C4-2B (cell line): ENCODE measurements around the gene ZNF407.
"Not testable (repeated sequence)": the region's sequence is repeated elsewhere in the genome, so short reads cannot be mapped to it uniquely, and the experiment has no call there.

ENCODE experiments used
- ZFX ChIP-seq: fragments of 450-650 bp; IDR thresholded peaks from 2 replicates; pipeline ENCODE4 v1.6.1; 2017
- TF ChIP-seq, protein P1 (sequence below): fragments of 450-650 bp; conservative IDR thresholded peaks from 2 replicates; pipeline ENCODE4 v1.5.1; 2017; ENCODE audit warnings: mild to moderate bottlenecking

DNA sequence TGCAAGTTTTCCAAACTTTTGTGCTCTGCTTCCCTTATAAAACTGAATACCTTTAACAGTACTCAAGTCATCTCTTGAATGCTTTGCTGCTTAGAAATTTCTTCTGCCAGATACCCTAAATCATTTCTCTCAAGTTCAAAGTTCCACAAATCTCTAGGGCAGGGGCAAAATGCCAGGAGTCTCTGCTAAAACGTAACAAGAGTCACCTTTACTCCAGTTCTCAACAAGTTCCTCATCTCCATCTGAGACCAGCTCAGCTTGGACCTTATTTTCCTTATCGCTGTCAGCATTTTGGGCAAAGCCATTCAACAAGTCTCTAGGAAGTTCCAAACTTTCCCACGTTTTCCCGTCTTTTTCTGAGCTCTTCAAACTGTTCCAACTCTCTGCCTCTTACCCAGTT lies 373.7 kb downstream of the ZNF407 start:
- TF ChIP-seq, protein P1, sequence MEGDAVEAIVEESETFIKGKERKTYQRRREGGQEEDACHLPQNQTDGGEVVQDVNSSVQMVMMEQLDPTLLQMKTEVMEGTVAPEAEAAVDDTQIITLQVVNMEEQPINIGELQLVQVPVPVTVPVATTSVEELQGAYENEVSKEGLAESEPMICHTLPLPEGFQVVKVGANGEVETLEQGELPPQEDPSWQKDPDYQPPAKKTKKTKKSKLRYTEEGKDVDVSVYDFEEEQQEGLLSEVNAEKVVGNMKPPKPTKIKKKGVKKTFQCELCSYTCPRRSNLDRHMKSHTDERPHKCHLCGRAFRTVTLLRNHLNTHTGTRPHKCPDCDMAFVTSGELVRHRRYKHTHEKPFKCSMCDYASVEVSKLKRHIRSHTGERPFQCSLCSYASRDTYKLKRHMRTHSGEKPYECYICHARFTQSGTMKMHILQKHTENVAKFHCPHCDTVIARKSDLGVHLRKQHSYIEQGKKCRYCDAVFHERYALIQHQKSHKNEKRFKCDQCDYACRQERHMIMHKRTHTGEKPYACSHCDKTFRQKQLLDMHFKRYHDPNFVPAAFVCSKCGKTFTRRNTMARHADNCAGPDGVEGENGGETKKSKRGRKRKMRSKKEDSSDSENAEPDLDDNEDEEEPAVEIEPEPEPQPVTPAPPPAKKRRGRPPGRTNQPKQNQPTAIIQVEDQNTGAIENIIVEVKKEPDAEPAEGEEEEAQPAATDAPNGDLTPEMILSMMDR, result not testable (repeated sequence)
- TF ChIP-seq ZFX, result not testable (repeated sequence)
